Measurements from ENCODE around the gene SMAD5. TPM values are rescaled to one million over a fixed set of nuclear protein-coding genes. Genes with fewer than 3 reads are reported as not detected.

SMAD5 gene
- total RNA-seq, 1 donor from 2014 or later, result 102 TPM

DNA sequence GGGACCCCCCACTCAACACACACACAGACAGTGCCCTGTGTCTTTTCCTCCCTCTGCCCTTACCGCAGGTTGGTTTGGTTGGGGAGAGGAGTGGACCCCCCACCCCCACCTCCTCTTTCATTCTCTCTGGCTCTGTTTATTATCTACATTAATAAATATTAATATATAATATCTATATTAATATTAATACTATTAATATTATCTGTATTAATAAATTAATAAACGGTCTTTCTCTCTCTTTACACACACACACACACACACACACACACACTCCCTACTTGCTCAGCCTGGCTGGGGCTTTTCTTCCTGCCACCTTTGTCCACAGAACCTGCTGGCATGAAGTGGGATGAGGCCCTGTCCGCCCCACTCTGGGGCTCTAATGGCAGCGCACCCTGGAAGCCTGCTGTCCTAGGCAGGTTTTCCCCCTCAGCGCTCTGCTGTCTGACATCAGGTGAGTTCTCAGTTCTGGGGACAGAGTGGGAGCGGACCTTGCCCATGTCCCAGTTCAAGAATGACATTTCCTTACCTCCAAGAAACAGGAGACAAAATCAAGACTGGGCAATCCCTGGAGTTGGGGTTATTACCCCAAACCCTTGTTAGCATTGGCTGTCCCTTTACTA lies 70.8 kb downstream of the SMAD5 start:
- H3K9ac ChIP-seq, result no peak overlapping the region
- DNase-seq (ENCODE audit: low spot score), result no peak
- no peaks in the 10 kb centered on the region for H3K79me2 ChIP-seq (ENCODE audit: low read depth)
- peak overlapping the region; percentile 33 for H3K4me3 ChIP-seq
- Mint-ChIP-seq H3K4me1 (peaks cover 22% of the 10 kb centered on the region), H3K9me3 (peaks cover 4% of the 10 kb centered on the region), H3K4me3 (peak overlapping the region; percentile 81), H3K36me3 (no peaks in the 10 kb centered on the region), H3K27me3 (ENCODE audit: insufficient read depth, low read depth) (peaks cover 3% of the 10 kb centered on the region), H3K27ac (peak overlapping the region; percentile 91)
- H3K27me3 ChIP-seq, result no peaks in the 10 kb centered on the region
- no peak overlapping the region for H2AFZ ChIP-seq (replicated peaks)
- peaks cover 25% of the 10 kb centered on the region for H3F3A ChIP-seq (ENCODE audit: low read depth)
- no peaks in the 10 kb centered on the region for H3K9me3 ChIP-seq (ENCODE audit: low read depth)
- H3K27ac ChIP-seq, result peak overlapping the region; percentile 35
- TF ChIP-seq EZH2 (IDR thresholded peaks at IDR 0.05) (no peak), CTCF (IDR thresholded peaks at IDR 0.05) (no peak), EZH2phosphoT487 (IDR thresholded peaks at IDR 0.05) (no peak)
- H3K36me3 ChIP-seq, result no peaks in the 10 kb centered on the region
- H4K20me1 ChIP-seq (ENCODE audit: low read depth), result no peaks in the 10 kb centered on the region
- H3K4me2 ChIP-seq, result peak overlapping the region; percentile 76
- peaks cover 27% of the 10 kb centered on the region for H3K4me1 ChIP-seq

DNA sequence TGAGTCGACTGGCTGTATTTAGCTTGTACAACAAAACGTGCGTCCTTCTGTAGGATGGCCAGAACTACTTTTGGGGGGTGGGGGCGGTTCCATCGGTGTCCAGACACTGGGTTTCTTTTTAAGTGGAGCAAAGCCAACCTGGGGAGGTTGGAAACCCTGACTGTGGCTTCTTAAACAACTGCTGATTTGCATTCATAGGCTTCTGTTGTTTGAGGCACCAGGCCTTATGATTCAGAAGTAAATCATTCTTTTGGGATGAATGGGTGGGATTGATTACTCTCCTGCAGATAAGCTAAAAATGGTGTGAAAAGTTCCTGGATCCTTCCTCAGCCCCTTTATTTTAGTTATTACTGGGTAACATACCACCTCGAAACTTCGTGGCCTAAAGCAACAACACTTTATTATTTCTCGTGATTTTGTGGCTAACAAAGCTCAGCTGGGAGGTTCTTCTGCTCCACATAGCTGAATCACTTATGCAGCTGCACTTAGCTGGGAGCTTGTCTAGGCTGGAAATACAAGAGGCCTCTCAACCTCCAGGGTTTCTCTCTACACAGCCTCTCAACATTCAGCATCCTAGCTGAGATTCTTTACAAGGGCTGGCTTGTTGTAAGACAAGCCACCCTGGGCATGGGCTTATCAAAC lies 72.5 kb downstream of the SMAD5 start:
- Mint-ChIP-seq H3K9me3 (peaks cover 4% of the 10 kb centered on the region), H3K27ac (no peak overlapping the region), H3K4me1 (peaks cover 22% of the 10 kb centered on the region), H3K4me3 (no peak overlapping the region), H3K36me3 (no peaks in the 10 kb centered on the region), H3K27me3 (ENCODE audit: insufficient read depth, low read depth) (no peaks in the 10 kb centered on the region)
- no peak overlapping the region for H3K4me2 ChIP-seq
- H3K4me1 ChIP-seq, result peaks cover 22% of the 10 kb centered on the region
- no peaks in the 10 kb centered on the region for H3K9me3 ChIP-seq (ENCODE audit: low read depth)
- no peak overlapping the region for H3K9ac ChIP-seq
- no peaks in the 10 kb centered on the region for H3K27me3 ChIP-seq
- no peaks in the 10 kb centered on the region for H3K79me2 ChIP-seq (ENCODE audit: low read depth)
- no peak overlapping the region for H3K27ac ChIP-seq
- H3K4me3 ChIP-seq, result no peak overlapping the region
- H2AFZ ChIP-seq (replicated peaks), result no peak overlapping the region
- no peaks in the 10 kb centered on the region for H3K36me3 ChIP-seq
- H4K20me1 ChIP-seq (ENCODE audit: low read depth), result no peaks in the 10 kb centered on the region
- H3F3A ChIP-seq (ENCODE audit: low read depth), result peaks cover 25% of the 10 kb centered on the region
- no peak for TF ChIP-seq EZH2 (IDR thresholded peaks at IDR 0.05)
- TF ChIP-seq EZH2phosphoT487 (IDR thresholded peaks at IDR 0.05), result no peak
- no peak for TF ChIP-seq CTCF (IDR thresholded peaks at IDR 0.05)
- no peak for DNase-seq (ENCODE audit: low spot score)

- TF ChIP-seq EZH2phosphoT487 (IDR thresholded peaks at IDR 0.05) (no peak), EZH2 (IDR thresholded peaks at IDR 0.05) (no peak)
- H3K9me3 Mint-ChIP-seq, result peaks cover 4% of the 10 kb centered on the region
- no peaks in the 10 kb centered on the region for H3K36me3 Mint-ChIP-seq
- no peak overlapping the region for H3K4me3 Mint-ChIP-seq
- Histone ChIP-seq H3K79me2 (ENCODE audit: low read depth) (no peaks in the 10 kb centered on the region), H3K9ac (no peak overlapping the region), H3K27me3 (no peaks in the 10 kb centered on the region), H3K36me3 (no peaks in the 10 kb centered on the region), H3K27ac (no peak overlapping the region), H3K4me3 (no peak overlapping the region), H4K20me1 (ENCODE audit: low read depth) (no peaks in the 10 kb centered on the region), H3K4me2 (no peak overlapping the region), H3F3A (ENCODE audit: low read depth) (peaks cover 25% of the 10 kb centered on the region), H3K9me3 (ENCODE audit: low read depth) (no peaks in the 10 kb centered on the region), H3K4me1 (peaks cover 25% of the 10 kb centered on the region), H2AFZ (replicated peaks) (no peak overlapping the region)
- no peaks in the 10 kb centered on the region for H3K27me3 Mint-ChIP-seq (ENCODE audit: insufficient read depth, low read depth)
- H3K4me1 Mint-ChIP-seq, result peaks cover 22% of the 10 kb centered on the region
- no peak for DNase-seq (ENCODE audit: low spot score)
- H3K27ac Mint-ChIP-seq, result no peak overlapping the region
Measured at GRCh38 chr5:136205941-136206340, 73.3 kb downstream of the SMAD5 start.

DNA sequence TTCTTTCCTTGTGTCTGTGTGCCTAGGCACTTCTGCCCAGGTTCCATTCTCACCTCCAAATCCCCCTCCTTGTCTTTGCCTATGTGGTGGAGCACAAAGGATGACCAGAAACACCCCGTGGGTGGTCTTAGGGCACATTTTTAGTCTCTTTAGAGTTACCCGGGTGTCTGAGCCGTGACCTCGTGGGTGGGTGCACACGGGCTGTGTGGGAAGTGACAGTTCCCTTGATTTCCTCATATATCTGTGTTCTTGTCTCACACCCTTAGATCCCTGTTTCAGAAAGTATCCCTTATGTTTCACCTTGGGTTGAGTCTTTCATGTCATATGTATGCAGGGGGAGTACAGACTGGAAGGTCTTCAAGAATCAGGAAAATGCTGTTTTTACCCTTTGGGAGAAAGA lies 73.7 kb downstream of the SMAD5 start:
- Histone ChIP-seq H3K27me3 (no peaks in the 10 kb centered on the region), H2AFZ (replicated peaks) (no peak overlapping the region), H3K9me3 (ENCODE audit: low read depth) (no peaks in the 10 kb centered on the region), H3K4me3 (no peak overlapping the region), H3K9ac (no peak overlapping the region), H4K20me1 (ENCODE audit: low read depth) (no peaks in the 10 kb centered on the region), H3K4me1 (peaks cover 29% of the 10 kb centered on the region), H3K36me3 (no peaks in the 10 kb centered on the region), H3K27ac (no peak overlapping the region), H3F3A (ENCODE audit: low read depth) (peaks cover 28% of the 10 kb centered on the region), H3K4me2 (no peak overlapping the region), H3K79me2 (ENCODE audit: low read depth) (no peaks in the 10 kb centered on the region)
- TF ChIP-seq EZH2 (IDR thresholded peaks at IDR 0.05) (no peak), EZH2phosphoT487 (IDR thresholded peaks at IDR 0.05) (no peak), CTCF (IDR thresholded peaks at IDR 0.05) (no peak)
- Mint-ChIP-seq H3K36me3 (no peaks in the 10 kb centered on the region), H3K4me1 (peaks cover 22% of the 10 kb centered on the region), H3K27me3 (ENCODE audit: insufficient read depth, low read depth) (no peaks in the 10 kb centered on the region), H3K9me3 (peaks cover 4% of the 10 kb centered on the region), H3K4me3 (no peak overlapping the region), H3K27ac (no peak overlapping the region)
- no peak for DNase-seq (ENCODE audit: low spot score)

Data from neural progenitor cell (in vitro differentiated cells).